RKO (cell line): Measurements from ENCODE around the gene PLCD4.

Source experiments
- DNase-seq: peaks from one replicate; pipeline ENCODE4 v3.0.0-alpha.2; 2016; ENCODE audit warnings: low spot score

PLCD4 gene

GRCh38 chr2:218607436-218608115 lies at the start of gene PLCD4:
Gene PLCD4 (plus strand): TSS chr2:218607899. CDS start chr2:218615740, 7,841 bp downstream.
- no peak for DNase-seq

- no peak for DNase-seq
These were observed 49.8 kb upstream of the PLCD4 start for GRCh38 chr2:218557941-218558340.

- no peak for DNase-seq
These were observed 48.7 kb upstream of the PLCD4 start for GRCh38 chr2:218558986-218559385.

- no peak for DNase-seq
These were observed 43.6 kb upstream of the PLCD4 start for GRCh38 chr2:218564056-218564455.

- DNase-seq: no peak
These were observed 41.4 kb upstream of the PLCD4 start for GRCh38 chr2:218566296-218566695.

- no peak for DNase-seq
These were observed 39.9 kb upstream of the PLCD4 start for GRCh38 chr2:218567797-218568189.

GRCh38 chr2:218568190-218569037 lies 39.3 kb upstream of the PLCD4 start, which contains the start of the genes CNOT9 and USP37:
Gene CNOT9 (plus strand): TSS chr2:218568839. CDS start chr2:218568955, 116 bp downstream.
Gene USP37 (minus strand): TSS chr2:218568351. CDS start chr2:218558653, 9,698 bp downstream.
- DNase-seq: peak; percentile 98

GRCh38 chr2:218569038-218569431 lies 38.7 kb upstream of the PLCD4 start:
- DNase-seq: peak; percentile 72

GRCh38 chr2:218569661-218570500 lies 37.8 kb upstream of the PLCD4 start:
- DNase-seq: peak; percentile 73

GRCh38 chr2:218570850-218571249 lies 36.8 kb upstream of the PLCD4 start:
- DNase-seq: peak; percentile 74

GRCh38 chr2:218576854-218577253 lies 30.8 kb upstream of the PLCD4 start:
- no peak for DNase-seq

- no peak for DNase-seq
These were observed 30.0 kb upstream of the PLCD4 start for GRCh38 chr2:218577482-218578220.

GRCh38 chr2:218578272-218578877 lies 29.3 kb upstream of the PLCD4 start:
- no peak for DNase-seq

- peak; percentile 78 for DNase-seq
These were observed 25.6 kb upstream of the PLCD4 start for GRCh38 chr2:218582076-218582475.

GRCh38 chr2:218583983-218584850 lies 23.5 kb upstream of the PLCD4 start:
- peak; percentile 23 for DNase-seq

GRCh38 chr2:218585541-218585940 lies 22.2 kb upstream of the PLCD4 start:
- DNase-seq: no peak

- no peak for DNase-seq
These were observed 2.3 kb upstream of the PLCD4 start for GRCh38 chr2:218605432-218605831.

- no peak for DNase-seq
These were observed 8.2 kb downstream of the PLCD4 start for GRCh38 chr2:218615868-218616315.

GRCh38 chr2:218618102-218618860 lies 10.6 kb downstream of the PLCD4 start:
- peak; percentile 41 for DNase-seq
